ENCODE results near the gene RSRC2. TPM values are rescaled to one million over a fixed set of nuclear protein-coding genes. Genes with fewer than 3 reads are reported as not detected.

Gene RSRC2
- total RNA-seq, 1 experiment from 2014 or later: 77.9 TPM

DNA sequence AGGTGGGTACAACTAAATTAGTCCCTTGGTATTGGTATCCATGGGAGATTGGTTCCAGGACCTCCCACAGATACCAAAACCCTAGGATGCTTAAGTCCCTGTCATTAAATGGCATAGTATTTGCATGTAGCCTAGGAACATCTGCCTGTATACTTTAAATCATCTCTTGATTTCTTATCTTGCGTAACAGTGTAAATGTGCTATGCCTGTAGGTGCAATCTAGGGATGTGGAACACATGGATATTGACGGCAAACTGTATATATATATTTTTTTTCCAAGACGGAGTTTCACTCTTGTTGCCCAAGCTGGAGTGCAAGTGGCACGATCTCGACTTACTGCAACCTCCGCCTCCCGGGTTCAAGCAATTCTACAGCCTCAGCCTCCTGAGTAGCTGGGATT is 1.8 kb upstream of the RSRC2 start:
- Histone ChIP-seq H3K36me3 (ENCODE audit: control insufficient read depth, insufficient read depth, low read length) (no peaks in the 10 kb centered on the region; the same call in 1 of the 2 replicates), H3K27me3 (replicated peaks; ENCODE audit: control insufficient read depth, insufficient read depth, low read length) (no peaks in the 10 kb centered on the region), H3K9me3 (no peaks in the 10 kb centered on the region), H3K4me3 (ENCODE audit: low read depth, low read length) (no peak overlapping the region; the same call in 1 of the 2 replicates), H3K4me1 (peaks cover 18% of the 10 kb centered on the region)
- Mint-ChIP-seq H3K9me3 (ENCODE audit: unreplicated experiment) (no peaks in the 10 kb centered on the region), H3K27me3 (ENCODE audit: insufficient read depth, unreplicated experiment) (no peaks in the 10 kb centered on the region), H3K36me3 (ENCODE audit: insufficient read depth, unreplicated experiment) (peaks cover 57% of the 10 kb centered on the region), H3K4me1 (ENCODE audit: low read depth, unreplicated experiment) (peaks cover 2% of the 10 kb centered on the region), H3K4me3 (ENCODE audit: unreplicated experiment) (no peak overlapping the region), H3K27ac (ENCODE audit: unreplicated experiment) (no peak overlapping the region)
- no peak for DNase-seq
- POLR2A ChIA-PET: no interaction called here
- BruUV-seq (replicated peaks): no TSS peak
- CTCF ChIA-PET: no interaction called here
- intact Hi-C loops (cut with micrococcal nuclease; ENCODE audit: unreplicated experiment): no loop called here
- TF ChIP-seq, protein P1, sequence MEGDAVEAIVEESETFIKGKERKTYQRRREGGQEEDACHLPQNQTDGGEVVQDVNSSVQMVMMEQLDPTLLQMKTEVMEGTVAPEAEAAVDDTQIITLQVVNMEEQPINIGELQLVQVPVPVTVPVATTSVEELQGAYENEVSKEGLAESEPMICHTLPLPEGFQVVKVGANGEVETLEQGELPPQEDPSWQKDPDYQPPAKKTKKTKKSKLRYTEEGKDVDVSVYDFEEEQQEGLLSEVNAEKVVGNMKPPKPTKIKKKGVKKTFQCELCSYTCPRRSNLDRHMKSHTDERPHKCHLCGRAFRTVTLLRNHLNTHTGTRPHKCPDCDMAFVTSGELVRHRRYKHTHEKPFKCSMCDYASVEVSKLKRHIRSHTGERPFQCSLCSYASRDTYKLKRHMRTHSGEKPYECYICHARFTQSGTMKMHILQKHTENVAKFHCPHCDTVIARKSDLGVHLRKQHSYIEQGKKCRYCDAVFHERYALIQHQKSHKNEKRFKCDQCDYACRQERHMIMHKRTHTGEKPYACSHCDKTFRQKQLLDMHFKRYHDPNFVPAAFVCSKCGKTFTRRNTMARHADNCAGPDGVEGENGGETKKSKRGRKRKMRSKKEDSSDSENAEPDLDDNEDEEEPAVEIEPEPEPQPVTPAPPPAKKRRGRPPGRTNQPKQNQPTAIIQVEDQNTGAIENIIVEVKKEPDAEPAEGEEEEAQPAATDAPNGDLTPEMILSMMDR (IDR thresholded peaks at IDR 0.05; ENCODE audit: insufficient read depth in 1 of 2, low read depth in 1 of 2, low read length in 1 of 2, severe bottlenecking in 1 of 2, unreplicated experiment in 1 of 2): no peak

DNA sequence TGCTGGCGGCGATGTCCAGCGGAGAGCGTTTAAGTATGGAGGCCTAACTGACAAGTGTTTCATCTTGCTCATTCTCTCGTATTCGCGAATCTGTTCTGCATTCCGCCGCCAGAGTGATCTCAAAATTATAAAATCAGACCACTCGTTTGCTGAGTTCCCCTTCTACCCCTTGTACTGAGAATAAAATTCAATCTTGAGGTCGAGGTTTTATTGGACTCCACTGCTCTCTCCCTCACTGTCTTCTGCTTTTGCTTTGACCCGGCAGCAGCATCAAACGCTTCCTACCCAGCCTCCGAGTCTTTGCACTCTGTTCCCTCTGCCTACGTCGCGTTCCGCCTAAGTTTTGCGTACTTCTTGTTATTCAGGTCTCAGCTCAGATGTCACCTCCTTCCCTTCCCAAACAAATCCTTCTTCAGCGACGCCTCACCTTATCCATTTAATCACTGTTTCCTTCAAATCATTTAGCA is 775 bp upstream of the RSRC2 start:
- peaks cover 20% of the 10 kb centered on the region for H3K4me1 ChIP-seq

DNA sequence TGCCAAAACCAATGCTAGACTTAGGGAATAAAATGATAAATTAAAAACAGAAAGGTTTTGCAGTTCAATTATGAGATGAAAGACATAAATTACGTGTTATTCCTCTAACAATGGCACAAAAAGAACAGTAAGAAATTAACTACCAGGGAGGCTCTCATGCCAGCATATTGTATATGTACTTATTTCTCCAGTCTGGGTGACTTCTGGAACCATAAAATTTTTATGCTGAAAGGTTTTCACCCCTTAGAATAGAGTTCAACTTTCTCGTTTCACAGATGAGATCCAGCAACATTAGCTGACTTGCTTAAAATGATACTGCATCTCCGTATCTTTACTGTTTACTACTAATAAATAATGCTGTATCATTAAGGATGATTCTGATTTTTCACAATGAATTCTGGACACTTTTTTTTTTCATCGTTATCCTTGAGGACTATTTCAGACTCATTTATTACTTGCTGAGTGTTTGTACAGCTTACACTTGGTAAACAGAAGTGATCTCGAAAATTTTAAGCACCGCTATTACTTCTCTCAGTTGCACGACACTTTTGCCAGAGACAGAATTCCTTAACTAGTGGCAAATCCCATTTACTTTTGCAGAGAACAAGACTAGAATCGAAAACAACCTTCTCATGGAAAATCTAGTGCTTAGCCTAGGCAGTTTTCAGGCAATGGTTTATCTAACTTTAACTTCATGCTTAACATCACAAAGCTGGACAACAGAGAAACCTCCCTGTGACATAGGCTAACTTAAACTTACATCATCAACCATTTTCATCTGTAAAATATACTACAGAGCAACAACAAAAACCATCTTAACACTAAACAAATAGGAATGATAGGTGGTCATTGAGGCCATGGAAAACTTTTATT is 2.7 kb downstream of the RSRC2 start:
- no peaks in the 10 kb centered on the region for H3K9me3 Mint-ChIP-seq (ENCODE audit: unreplicated experiment)
- peak overlapping the region; percentile 21 for H3K4me3 ChIP-seq (ENCODE audit: low read depth, low read length)
- no TSS peak for BruUV-seq (replicated peaks)
- no peaks in the 10 kb centered on the region for H3K27me3 ChIP-seq (replicated peaks; ENCODE audit: control insufficient read depth, insufficient read depth, low read length)
- peaks cover 4% of the 10 kb centered on the region for H3K36me3 ChIP-seq (ENCODE audit: control insufficient read depth, insufficient read depth, low read length)
- intact Hi-C loops (cut with micrococcal nuclease; ENCODE audit: unreplicated experiment): no loop called here
- H3K36me3 Mint-ChIP-seq (ENCODE audit: insufficient read depth, unreplicated experiment): peaks cover 59% of the 10 kb centered on the region
- H3K27ac Mint-ChIP-seq (ENCODE audit: unreplicated experiment): no peak overlapping the region
- ChIA-PET POLR2A (interaction anchor here (0.5 to 1.4 kb wide), 5 partner anchors 23 to 1227 kb away, joined by 3 to 4 read pairs (median 4); no protein-coding TSS in a partner anchor), CTCF (no interaction called here)
- TF ChIP-seq, protein P1 (IDR thresholded peaks at IDR 0.05; ENCODE audit: insufficient read depth in 1 of 2, low read depth in 1 of 2, low read length in 1 of 2, severe bottlenecking in 1 of 2, unreplicated experiment in 1 of 2): no peak
- H3K4me1 ChIP-seq: peaks cover 20% of the 10 kb centered on the region
- H3K4me1 Mint-ChIP-seq (ENCODE audit: low read depth, unreplicated experiment): peaks cover 8% of the 10 kb centered on the region
- no peak overlapping the region for H3K4me3 Mint-ChIP-seq (ENCODE audit: unreplicated experiment)
- no peaks in the 10 kb centered on the region for H3K9me3 ChIP-seq
- DNase-seq: no peak
- no peaks in the 10 kb centered on the region for H3K27me3 Mint-ChIP-seq (ENCODE audit: insufficient read depth, unreplicated experiment)

More for the DNA sequence above, 775 bp upstream of the RSRC2 start:
- H3K36me3 ChIP-seq (ENCODE audit: control insufficient read depth, insufficient read depth, low read length): no peaks in the 10 kb centered on the region; the same call in 1 of the 2 replicates
- intact Hi-C loops (cut with micrococcal nuclease; ENCODE audit: unreplicated experiment): loop anchor here (1.0 to 2.0 kb wide), 2 partner anchors 26 to 225 kb away; partner anchors contain the start of gene DENR
- Mint-ChIP-seq H3K36me3 (ENCODE audit: insufficient read depth, unreplicated experiment) (peaks cover 55% of the 10 kb centered on the region), H3K27me3 (ENCODE audit: insufficient read depth, unreplicated experiment) (no peaks in the 10 kb centered on the region), H3K27ac (ENCODE audit: unreplicated experiment) (no peak overlapping the region), H3K4me1 (ENCODE audit: low read depth, unreplicated experiment) (peaks cover 8% of the 10 kb centered on the region), H3K4me3 (ENCODE audit: unreplicated experiment) (no peak overlapping the region), H3K9me3 (ENCODE audit: unreplicated experiment) (no peaks in the 10 kb centered on the region)
- H3K4me3 ChIP-seq (ENCODE audit: low read depth, low read length): peak overlapping the region; percentile 45
- TF ChIP-seq, protein P1 (IDR thresholded peaks at IDR 0.05; ENCODE audit: insufficient read depth in 1 of 2, low read depth in 1 of 2, low read length in 1 of 2, severe bottlenecking in 1 of 2, unreplicated experiment in 1 of 2): no peak
- H3K9me3 ChIP-seq: no peaks in the 10 kb centered on the region
- BruUV-seq (replicated peaks): TSS peak; percentile 83
- CTCF ChIA-PET: no interaction called here
- DNase-seq: peak; percentile 41 to 49
- H3K27me3 ChIP-seq (replicated peaks; ENCODE audit: control insufficient read depth, insufficient read depth, low read length): no peaks in the 10 kb centered on the region
- POLR2A ChIA-PET: interaction anchor here (0.5 to 2.7 kb wide), 7 partner anchors 11 to 1337 kb away, joined by 3 to 48 read pairs (median 5); partner anchors contain the start of genes DIABLO and ZCCHC8
